GM10248 (cell line): ENCODE results near the gene METRN.

Source experiments
- CTCF ChIA-PET: fragments of 300-600 bp; sonication (Branson Sonifier 250); formaldehyde crosslinking; extraction: SDS; loops from one replicate; lab custom pipeline; 2021; ENCODE audit warnings: antibody characterized with exemption; lab: Yijun Ruan, JAX
- POLR2A ChIA-PET: fragments of 350-650 bp; sonication (Branson Sonifier 250); formaldehyde crosslinking; extraction: SDS; loops from one replicate; lab custom pipeline; 2020; ENCODE audit warnings: antibody characterized with exemption; lab: Yijun Ruan, JAX
- DNase-seq: peaks from one replicate; pipeline ENCODE4 v3.0.0; 2012; ENCODE audit errors: extremely low spot score
- CTCF ChIP-seq: IDR thresholded peaks from 2 replicates; pipeline ENCODE4 v1.5.1; 2012; ENCODE audit warnings: mild to moderate bottlenecking, low read depth; ENCODE audit errors: extremely low read depth, missing control alignments, control extremely low read depth

Gene METRN

GRCh38 chr16:726438-727290, 11.7 kb downstream of the METRN start, which contains the start of the genes CCDC78 and HAGHL:
TSS of gene CCDC78 (minus strand) at chr16:726443. CDS start at chr16:726367, 76 bp downstream.
TSS of gene HAGHL (plus strand) at chr16:727106. CDS start at chr16:727510, 404 bp downstream.
- ChIA-PET POLR2A (interaction anchor here (1.2 kb wide), 1 partner anchor 9 kb away, joined by 5 read pairs; no protein-coding TSS in a partner anchor), CTCF (interaction anchor here (2.5 to 8.0 kb wide), 3 partner anchors 11 to 59 kb away, joined by 12 to 59 read pairs (median 14); partner anchors contain the start of gene METRN)
- peak; percentile 81 for DNase-seq
- no peak for TF ChIP-seq CTCF

GRCh38 chr16:727291-727977, 12.5 kb downstream of the METRN start:
- no peak for DNase-seq

GRCh38 chr16:728131-728889, 13.4 kb downstream of the METRN start:
- ChIA-PET CTCF (interaction anchor here (1.2 to 1.5 kb wide), 2 partner anchors 12 to 57 kb away, joined by 3 to 5 read pairs; partner anchors contain the start of gene CIAO3), POLR2A (interaction anchor here (0.9 kb wide), 1 partner anchor 48 kb away, joined by 7 read pairs; the partner anchor contains the start of gene STUB1)
- TF ChIP-seq CTCF, result no peak
- DNase-seq, result peak; percentile 83

More at GRCh38 chr16:727291-727977, 12.5 kb downstream of the METRN start:
- TF ChIP-seq CTCF, result no peak
- CTCF ChIA-PET, result interaction anchor here (1.2 to 8.0 kb wide), 4 partner anchors 12 to 58 kb away, joined by 3 to 59 read pairs (median 8); partner anchors contain the start of genes CIAO3 and METRN
- POLR2A ChIA-PET, result interaction anchor here (0.9 to 1.2 kb wide), 2 partner anchors 9 to 47 kb away, joined by 5 to 7 read pairs; partner anchors contain the start of gene STUB1

- ChIA-PET CTCF (interaction anchor here (1.3 to 2.1 kb wide), 3 partner anchors 8 to 56 kb away, joined by 4 to 11 read pairs (median 6); partner anchors contain the start of gene ANTKMT), POLR2A (no interaction called here)
- no peak for TF ChIP-seq CTCF
- DNase-seq, result no peak
These were observed 14.2 kb downstream of the METRN start for GRCh38 chr16:728890-729744.

GRCh38 chr16:729768-730665, 15.1 kb downstream of the METRN start:
- POLR2A ChIA-PET, result no interaction called here
- TF ChIP-seq CTCF, result no peak
- no peak for DNase-seq
- CTCF ChIA-PET, result interaction anchor here (1.3 to 2.1 kb wide), 4 partner anchors 9 to 55 kb away, joined by 4 to 11 read pairs (median 6); partner anchors contain the start of genes ANTKMT and CIAO3
